Karpas-422 (cell line): ENCODE results near the gene DUSP18. TPM values are rescaled to one million over a fixed set of nuclear protein-coding genes. Genes with fewer than 3 reads are reported as not detected.
"Not testable (repeated sequence)": the region's sequence is repeated elsewhere in the genome, so short reads cannot be mapped to it uniquely, and the experiment has no call there.

Experiments used
- DNase-seq: peaks from one replicate; pipeline ENCODE4 v3.0.0-alpha.2; 2015
- H2AFZ ChIP-seq: fragments of 200-600 bp; sonication (generic); 2 replicates; pipeline ENCODE4 v1.6.1; 2014; ENCODE audit warnings: antibody characterized with exemption, low read length, mixed read lengths
- H3K27ac ChIP-seq: fragments of 200-600 bp; sonication (generic); 2 replicates; pipeline ENCODE4 v1.5.1; 2014; ENCODE audit warnings: mild to moderate bottlenecking, low read length, moderate library complexity
- H3K27me3 ChIP-seq: fragments of 200-600 bp; sonication (generic); 2 replicates; pipeline ENCODE4 v1.6.1; 2014; ENCODE audit warnings: low read length, mixed read lengths
- H3K36me3 ChIP-seq: fragments of 200-600 bp; sonication (generic); 2 replicates; pipeline ENCODE4 v1.6.1; 2014; ENCODE audit warnings: low read length, mixed read lengths; ENCODE audit not compliant: insufficient read depth
- H3K4me1 ChIP-seq: fragments of 200-600 bp; sonication (generic); 2 replicates; pipeline ENCODE4 v1.6.1; 2014; ENCODE audit warnings: mild to moderate bottlenecking, low read length, mixed read lengths
- H3K4me2 ChIP-seq: fragments of 200-600 bp; sonication (generic); 2 replicates; pipeline ENCODE4 v1.6.1; 2014; ENCODE audit warnings: low read length, low read depth, mild to moderate bottlenecking; ENCODE audit not compliant: poor library complexity, severe bottlenecking
- H3K4me3 ChIP-seq: fragments of 200-600 bp; sonication (generic); 2 replicates; pipeline ENCODE4 v1.5.1; 2014; ENCODE audit warnings: mild to moderate bottlenecking, antibody characterized with exemption, low read length, mixed read lengths
- H3K79me2 ChIP-seq: fragments of 200-600 bp; sonication (generic); 2 replicates; pipeline ENCODE4 v1.6.1; 2014; ENCODE audit warnings: mild to moderate bottlenecking, low read length, mixed read lengths
- H3K9ac ChIP-seq: fragments of 200-600 bp; sonication (generic); 2 replicates; pipeline ENCODE4 v1.6.0; 2014; ENCODE audit warnings: low read length
- H3K9me2 ChIP-seq: fragments of 200-600 bp; sonication (generic), shearing (Covaris generic); replicated peaks from 2 replicates; pipeline ENCODE4 v1.6.0; 2014; ENCODE audit warnings: mild to moderate bottlenecking, low read length, moderate library complexity; ENCODE audit not compliant: insufficient read depth
- H3K9me3 ChIP-seq: fragments of 300-700, 200-600 bp; sonication (generic); 2 replicates; pipeline ENCODE4 v1.6.1; 2014; ENCODE audit warnings: low read length, mixed read lengths
- H4K20me1 ChIP-seq: fragments of 200-600 bp; sonication (generic); 2 replicates; pipeline ENCODE4 v1.6.1; 2014; ENCODE audit warnings: mild to moderate bottlenecking, antibody characterized with exemption, low read length, low read depth; ENCODE audit not compliant: insufficient read depth
- total RNA-seq: library from RNA; depleted of rRNA; stranded (reverse); fragments of >200 nt; shearing (Covaris generic); gene quantifications from 2 replicates; pipeline ENCODE4 v1.2.3, GENCODE V29; 2014; ENCODE audit warnings: low replicate concordance

The DUSP18 gene
- total RNA-seq, 1 experiment from 2014 or later = 11.2 TPM

- Histone ChIP-seq H3K4me3 (no peak overlapping the region), H3K9me2 (no peaks in the 10 kb centered on the region), H2AFZ (no peak overlapping the region), H3K4me2 (no peak overlapping the region), H3K4me1 (peaks cover 21% of the 10 kb centered on the region), H3K27me3 (no peaks in the 10 kb centered on the region), H3K9me3 (no peaks in the 10 kb centered on the region), H3K36me3 (no peaks in the 10 kb centered on the region), H4K20me1 (no peaks in the 10 kb centered on the region; the same call in 1 of the 2 replicates), H3K79me2 (no peaks in the 10 kb centered on the region), H3K27ac (no peak overlapping the region), H3K9ac (no peak overlapping the region)
- no peak for DNase-seq
Observed at GRCh38 chr22:30640361-30640760, 27.3 kb downstream of the DUSP18 start.

- Histone ChIP-seq H3K4me2 (no peak overlapping the region), H3K4me3 (no peak overlapping the region), H3K9me3 (no peaks in the 10 kb centered on the region), H3K9ac (no peak overlapping the region), H3K9me2 (no peaks in the 10 kb centered on the region), H3K4me1 (peaks cover 23% of the 10 kb centered on the region), H3K36me3 (no peaks in the 10 kb centered on the region), H4K20me1 (no peaks in the 10 kb centered on the region; the same call in 1 of the 2 replicates), H3K27ac (no peak overlapping the region), H3K27me3 (no peaks in the 10 kb centered on the region), H3K79me2 (no peaks in the 10 kb centered on the region), H2AFZ (no peak overlapping the region)
- DNase-seq = no peak
Observed at GRCh38 chr22:30637701-30638114, 30.0 kb downstream of the DUSP18 start.

GRCh38 chr22:30636226-30637077 lies 31.2 kb downstream of the DUSP18 start:
- H4K20me1 ChIP-seq = no peaks in the 10 kb centered on the region; the same call in 1 of the 2 replicates
- no peaks in the 10 kb centered on the region for H3K27me3 ChIP-seq
- H3K9ac ChIP-seq = peak overlapping the region; percentile 81
- no peaks in the 10 kb centered on the region for H3K79me2 ChIP-seq
- peaks cover 23% of the 10 kb centered on the region for H3K4me1 ChIP-seq
- H3K9me3 ChIP-seq = no peaks in the 10 kb centered on the region
- peak overlapping the region; percentile 99 for H3K4me2 ChIP-seq
- no peak overlapping the region for H3K27ac ChIP-seq
- peak overlapping the region; percentile 99 for H2AFZ ChIP-seq
- no peaks in the 10 kb centered on the region for H3K9me2 ChIP-seq
- no peaks in the 10 kb centered on the region for H3K36me3 ChIP-seq
- DNase-seq = peak; percentile 62
- H3K4me3 ChIP-seq = peak overlapping the region; percentile 90

GRCh38 chr22:30635273-30636225 lies 32.1 kb downstream of the DUSP18 start, which contains the start of gene SLC35E4:
TSS of gene SLC35E4 (plus strand) at chr22:30635781. CDS start at chr22:30636451, 670 bp downstream.
- no peaks in the 10 kb centered on the region; the same call in 1 of the 2 replicates for H4K20me1 ChIP-seq
- H3K9me3 ChIP-seq = no peaks in the 10 kb centered on the region
- H2AFZ ChIP-seq = peak within 1 kb of the TSS; percentile 99
- H3K27ac ChIP-seq = no peak within 1 kb of the TSS
- H3K4me1 ChIP-seq = peaks cover 23% of the 10 kb centered on the region
- DNase-seq = peak; percentile 96
- H3K9me2 ChIP-seq = no peaks in the 10 kb centered on the region
- H3K4me2 ChIP-seq = peak within 1 kb of the TSS; percentile 99
- H3K9ac ChIP-seq = peak within 1 kb of the TSS; percentile 81
- H3K79me2 ChIP-seq = no peaks in the 10 kb centered on the region
- H3K36me3 ChIP-seq = no peaks in the 10 kb centered on the region
- no peaks in the 10 kb centered on the region for H3K27me3 ChIP-seq
- H3K4me3 ChIP-seq = peak within 1 kb of the TSS; percentile 90

- Histone ChIP-seq H4K20me1 (no peaks in the 10 kb centered on the region; the same call in 1 of the 2 replicates), H3K9me2 (no peaks in the 10 kb centered on the region), H3K36me3 (no peaks in the 10 kb centered on the region), H3K4me3 (peak overlapping the region; percentile 90), H3K79me2 (no peaks in the 10 kb centered on the region), H2AFZ (peak overlapping the region; percentile 96), H3K27ac (no peak overlapping the region), H3K4me2 (peak overlapping the region; percentile 99), H3K9me3 (no peaks in the 10 kb centered on the region), H3K27me3 (no peaks in the 10 kb centered on the region), H3K4me1 (peaks cover 23% of the 10 kb centered on the region), H3K9ac (peak overlapping the region; percentile 75)
- DNase-seq = peak; percentile 94
Observed at GRCh38 chr22:30634471-30635233, 33.0 kb downstream of the DUSP18 start.

- H3K4me1 ChIP-seq = peaks cover 18% of the 10 kb centered on the region
- H3K4me3 ChIP-seq, H3K4me2 ChIP-seq, H3K9ac ChIP-seq, H3K9me3 ChIP-seq, H3K9me2 ChIP-seq, H3K79me2 ChIP-seq, H2AFZ ChIP-seq, H3K27me3 ChIP-seq, DNase-seq, H4K20me1 ChIP-seq, H3K36me3 ChIP-seq, H3K27ac ChIP-seq: not testable (repeated sequence)
Observed at GRCh38 chr22:30631469-30631868, 36.2 kb downstream of the DUSP18 start.

GRCh38 chr22:30628491-30628890 lies 39.2 kb downstream of the DUSP18 start:
- Histone ChIP-seq H3K9me2 (no peaks in the 10 kb centered on the region), H3K9ac (no peak overlapping the region), H3K4me2 (no peak overlapping the region), H3K36me3 (no peaks in the 10 kb centered on the region), H3K4me1 (no peaks in the 10 kb centered on the region), H3K79me2 (no peaks in the 10 kb centered on the region), H2AFZ (no peak overlapping the region), H3K9me3 (no peaks in the 10 kb centered on the region), H4K20me1 (no peaks in the 10 kb centered on the region), H3K27me3 (no peaks in the 10 kb centered on the region), H3K4me3 (no peak overlapping the region), H3K27ac (no peak overlapping the region)
- DNase-seq = no peak
